HEK293 (cell line): ENCODE results near the gene THSD7B.

Experiments used
- CTCF ChIA-PET: fragments of 350-600 bp; formaldehyde crosslinking; extraction: SDS; loops from one replicate; lab custom pipeline; 2021; ENCODE audit warnings: antibody characterized with exemption; lab: Yijun Ruan, JAX
- POLR2A ChIA-PET: fragments of 300-600 bp; formaldehyde crosslinking; extraction: SDS; loops from one replicate; lab custom pipeline; 2020; ENCODE audit warnings: antibody characterized with exemption, inconsistent platforms; lab: Yijun Ruan, JAX
- H3K27ac ChIP-seq: fragments of 200-500 bp; sonication (Bioruptor generic); 2 replicates; pipeline ENCODE4 v1.5.1; 2014; ENCODE audit warnings: low read depth, low read length, control low read depth, inconsistent platforms; ENCODE audit errors: extremely low read depth
- H3K36me3 ChIP-seq, 2 experiments: fragments of 200-500 bp in 1 of 2; sonication (Bioruptor generic) in 1 of 2; 1 replicate in 1 of 2; 2 replicates in 1 of 2; pipeline ENCODE4 v1.5.1; 2014 to 2017; ENCODE audit warnings: inconsistent platforms in 2 of 2, low read length in 2 of 2; ENCODE audit not compliant: control insufficient read depth in 2 of 2, insufficient read depth in 1 of 2
- H3K4me1 ChIP-seq: fragments of 200-500 bp; sonication (Bioruptor generic); 2 replicates; pipeline ENCODE4 v1.5.1; 2014; ENCODE audit warnings: mild to moderate bottlenecking, low read length, inconsistent platforms; ENCODE audit not compliant: control insufficient read depth, insufficient read depth
- H3K4me3 ChIP-seq: 2 replicates; pipeline ENCODE4 v1.5.1; 2011; ENCODE audit warnings: low read depth, mild to moderate bottlenecking, control low read depth, low read length, moderate library complexity
- H3K9me3 ChIP-seq: fragments of 200-500 bp; sonication (Bioruptor generic); 2 replicates; pipeline ENCODE4 v1.5.1; 2014; ENCODE audit warnings: low read depth, low read length, inconsistent platforms; ENCODE audit not compliant: control insufficient read depth, insufficient read depth
- ELK4 ChIP-seq: IDR thresholded peaks from 2 replicates; pipeline ENCODE4 v1.6.1; 2011; ENCODE audit warnings: mild to moderate bottlenecking, low read depth, low read length, borderline replicate concordance
- FEZF1 ChIP-seq: fragments of 450-650 bp; formaldehyde crosslinking; IDR thresholded peaks from 2 replicates; pipeline ENCODE4 v1.5.1; 2016; ENCODE audit warnings: missing biosample characterization, missing genetic modification characterization
- HOXC10 ChIP-seq: sonication (generic); formaldehyde crosslinking; IDR thresholded peaks from 2 replicates; pipeline ENCODE4 v1.8.1; 2023; ENCODE audit warnings: mild to moderate bottlenecking, missing genetic modification reagents
- MYNN ChIP-seq: fragments of 450-650 bp; formaldehyde crosslinking; IDR thresholded peaks from 2 replicates; pipeline ENCODE4 v1.5.1; 2016; ENCODE audit warnings: missing biosample characterization, missing genetic modification characterization, borderline replicate concordance
- MZF1 ChIP-seq: fragments of 450-650 bp; formaldehyde crosslinking; IDR thresholded peaks from 2 replicates; pipeline ENCODE4 v1.5.1; 2017; ENCODE audit warnings: missing biosample characterization, missing genetic modification characterization, borderline replicate concordance
- OSR2 ChIP-seq: fragments of 450-650 bp; formaldehyde crosslinking; IDR thresholded peaks from 2 replicates; pipeline ENCODE4 v1.5.1; 2016; ENCODE audit warnings: missing biosample characterization, missing genetic modification characterization
- OVOL3 ChIP-seq: fragments of 450-650 bp; formaldehyde crosslinking; IDR thresholded peaks from 2 replicates; pipeline ENCODE4 v1.5.1; 2016; ENCODE audit warnings: missing biosample characterization, missing genetic modification characterization
- PRDM6 ChIP-seq: fragments of 450-650 bp; formaldehyde crosslinking; IDR thresholded peaks from 2 replicates; pipeline ENCODE4 v1.5.1; 2017; ENCODE audit warnings: missing biosample characterization, missing genetic modification characterization
- SP3 ChIP-seq: fragments of 450-650 bp; formaldehyde crosslinking; IDR thresholded peaks from 2 replicates; pipeline ENCODE4 v1.5.1; 2016; ENCODE audit warnings: missing biosample characterization, missing genetic modification characterization
- TCF7L2 ChIP-seq: IDR thresholded peaks from 2 replicates; pipeline ENCODE4 v1.6.1; 2011; ENCODE audit warnings: low read depth, mild to moderate bottlenecking, inconsistent platforms, low read length, moderate library complexity, borderline replicate concordance
- ZBTB11 ChIP-seq: fragments of 450-650 bp; formaldehyde crosslinking; conservative IDR thresholded peaks from 2 replicates; pipeline ENCODE4 v1.5.1; 2016; ENCODE audit warnings: low read depth, missing biosample characterization, missing genetic modification characterization
- ZNF223 ChIP-seq: fragments of 450-650 bp; formaldehyde crosslinking; IDR thresholded peaks from 2 replicates; pipeline ENCODE4 v1.5.1; 2016; ENCODE audit warnings: missing biosample characterization, missing genetic modification characterization
- ZNF239 ChIP-seq: fragments of 450-650 bp; formaldehyde crosslinking; IDR thresholded peaks from 2 replicates; pipeline ENCODE4 v1.5.1; 2016; ENCODE audit warnings: missing biosample characterization, missing genetic modification characterization
- ZNF280C ChIP-seq: fragments of 450-650 bp; formaldehyde crosslinking; IDR thresholded peaks from 2 replicates; pipeline ENCODE4 v1.5.1; 2016; ENCODE audit warnings: missing biosample characterization, missing genetic modification characterization
- ZNF292 ChIP-seq: fragments of 450-650 bp; formaldehyde crosslinking; IDR thresholded peaks from 2 replicates; pipeline ENCODE4 v1.5.1; 2016; ENCODE audit warnings: low read depth, missing biosample characterization, missing genetic modification characterization, borderline replicate concordance
- ZNF391 ChIP-seq: fragments of 450-650 bp; formaldehyde crosslinking; IDR thresholded peaks from 2 replicates; pipeline ENCODE4 v1.5.1; 2016; ENCODE audit warnings: low read depth, missing biosample characterization, missing genetic modification characterization, borderline replicate concordance
- ZNF529 ChIP-seq: fragments of 450-650 bp; formaldehyde crosslinking; IDR thresholded peaks from 2 replicates; pipeline ENCODE4 v1.5.1; 2017; ENCODE audit warnings: missing genetic modification characterization, missing biosample characterization; ENCODE audit not compliant: insufficient replicate concordance
- ZNF629 ChIP-seq: fragments of 450-650 bp; formaldehyde crosslinking; IDR thresholded peaks from 2 replicates; pipeline ENCODE4 v1.5.1; 2017; ENCODE audit warnings: missing biosample characterization, missing genetic modification characterization
- ZNF660 ChIP-seq: fragments of 450-650 bp; IDR thresholded peaks from 2 replicates; pipeline ENCODE4 v1.5.1; 2018; ENCODE audit warnings: missing biosample characterization, mild to moderate bottlenecking, missing genetic modification characterization
- ZNF701 ChIP-seq: fragments of 450-650 bp; formaldehyde crosslinking; IDR thresholded peaks from 2 replicates; pipeline ENCODE4 v1.5.1; 2016; ENCODE audit warnings: missing biosample characterization, missing genetic modification characterization
- ZNF768 ChIP-seq: fragments of 450-650 bp; formaldehyde crosslinking; IDR thresholded peaks from 2 replicates; pipeline ENCODE4 v1.5.1; 2018; ENCODE audit warnings: missing biosample characterization, mild to moderate bottlenecking, missing genetic modification characterization
- ZNF792 ChIP-seq: fragments of 450-650 bp; formaldehyde crosslinking; IDR thresholded peaks from 2 replicates; pipeline ENCODE4 v1.5.1; 2016; ENCODE audit warnings: missing biosample characterization, missing genetic modification characterization

THSD7B gene

GRCh38 chr2:137547842-137548241, 782.5 kb downstream of the THSD7B start:
- H3K27ac ChIP-seq = no peak overlapping the region
- no peak for TF ChIP-seq ZNF629 (tag by site-specific recombination)
- TF ChIP-seq ZNF768 = no peak
- no peak for TF ChIP-seq ZNF529 (tag by site-specific recombination)
- TF ChIP-seq ZNF391 = no peak
- H3K4me1 ChIP-seq = no peaks in the 10 kb centered on the region
- H3K36me3 ChIP-seq = no peaks in the 10 kb centered on the region
- no peaks in the 10 kb centered on the region for H3K9me3 ChIP-seq
- ChIA-PET POLR2A (no interaction called here), CTCF (no interaction called here)
- H3K4me3 ChIP-seq = no peak overlapping the region

GRCh38 chr2:137566387-137566786, 801.0 kb downstream of the THSD7B start:
- H3K36me3 ChIP-seq = no peaks in the 10 kb centered on the region
- no peaks in the 10 kb centered on the region for H3K4me1 ChIP-seq
- no peak overlapping the region for H3K27ac ChIP-seq
- no peaks in the 10 kb centered on the region for H3K9me3 ChIP-seq
- ChIA-PET POLR2A (no interaction called here), CTCF (no interaction called here)
- H3K4me3 ChIP-seq = no peak overlapping the region
- TF ChIP-seq TCF7L2 (no peak), SP3 (no peak), ELK4 (no peak), ZNF701 (tag by site-specific recombination) (no peak), ZNF792 (tag by site-specific recombination) (no peak), ZNF239 (tag by site-specific recombination) (no peak), HOXC10 (CRISPR knock-in tag) (no peak), ZNF280C (no peak), MZF1 (tag by site-specific recombination) (no peak), OVOL3 (tag by site-specific recombination) (no peak)

GRCh38 chr2:137570484-137570883, 805.1 kb downstream of the THSD7B start:
- Histone ChIP-seq H3K27ac (no peak overlapping the region), H3K36me3 (no peaks in the 10 kb centered on the region), H3K4me3 (no peak overlapping the region), H3K4me1 (no peaks in the 10 kb centered on the region), H3K9me3 (no peaks in the 10 kb centered on the region)
- ChIA-PET CTCF (no interaction called here), POLR2A (no interaction called here)
- TF ChIP-seq ZNF223 (tag by site-specific recombination) = no peak
- TF ChIP-seq ZBTB11 = no peak
- TF ChIP-seq FEZF1 (tag by site-specific recombination) = no peak
- no peak for TF ChIP-seq ZNF629 (tag by site-specific recombination)
- no peak for TF ChIP-seq ZNF529 (tag by site-specific recombination)
- no peak for TF ChIP-seq PRDM6 (tag by site-specific recombination)
- TF ChIP-seq ZNF292 (tag by site-specific recombination) = no peak
- no peak for TF ChIP-seq OSR2 (tag by site-specific recombination)
- TF ChIP-seq ZNF660 = no peak
- no peak for TF ChIP-seq MYNN (tag by site-specific recombination)
- no peak for TF ChIP-seq ELK4
